Measurements from ENCODE around the gene PRR4.

- TF ChIP-seq CHD2 (IDR thresholded peaks at IDR 0.05; ENCODE audit: low read length, partially characterized antibody): no peak
- TF ChIP-seq RFX5 (IDR thresholded peaks at IDR 0.05; ENCODE audit: low read length): no peak
- TF ChIP-seq CTCF (IDR thresholded peaks at IDR 0.05): no peak
- TF ChIP-seq POLR2AphosphoS5 (IDR thresholded peaks at IDR 0.05; ENCODE audit: low read depth, low read length): no peak
- TF ChIP-seq RAD21 (IDR thresholded peaks at IDR 0.05; ENCODE audit: low read length): no peak
- TF ChIP-seq USF1 (IDR thresholded peaks at IDR 0.05; ENCODE audit: borderline replicate concordance, low read depth): no peak
- TF ChIP-seq JUND (IDR thresholded peaks at IDR 0.05): no peak
- no peak for TF ChIP-seq TCF12 (IDR thresholded peaks at IDR 0.05)
- TF ChIP-seq FOSL2 (IDR thresholded peaks at IDR 0.05; ENCODE audit: borderline replicate concordance, low read depth): no peak
- no peak for TF ChIP-seq EZH2phosphoT487 (IDR thresholded peaks at IDR 0.05; ENCODE audit: borderline replicate concordance, low read depth)
- no peak for TF ChIP-seq REST (IDR thresholded peaks at IDR 0.05; ENCODE audit: low read depth, low read length)
- no peak for TF ChIP-seq FOXJ3 (CRISPR knock-in tag; IDR thresholded peaks at IDR 0.05)
- no peak for TF ChIP-seq MAX (IDR thresholded peaks at IDR 0.05; ENCODE audit: low read depth)
Observed at GRCh38 chr12:10849425-10849878, at the start of gene PRR4.

All from SK-N-SH (cell line).